GM23338 (cell line): ENCODE results near the gene RMI2. TPM values are rescaled to one million over a fixed set of nuclear protein-coding genes. Genes with fewer than 3 reads are reported as not detected.

Source experiments
- ATAC-seq: fragments of 200-7000 bp; cut with Tn5 transposase; 3 replicates; pipeline ENCODE4 v1.9.1; 2020
- DNase-seq: peaks from one replicate; pipeline ENCODE4 v3.0.0-alpha.2; 2015; ENCODE audit warnings: low spot score
- H2AFZ ChIP-seq: fragments of 200-600 bp; sonication (generic); 2 replicates; pipeline ENCODE4 v1.8.0; 2016; ENCODE audit warnings: antibody characterized with exemption, mild to moderate bottlenecking, moderate library complexity
- H3F3A ChIP-seq: fragments of 200-600 bp; sonication (generic); replicated peaks from 2 replicates; pipeline ENCODE4 v1.8.0; 2017; ENCODE audit warnings: antibody characterized with exemption, mixed run types, low read depth
- H3K27ac ChIP-seq: fragments of 200-600 bp; sonication (generic); 2 replicates; pipeline ENCODE4 v1.6.1; 2016; ENCODE audit warnings: low read depth
- H3K27me3 ChIP-seq: fragments of 200-600 bp; sonication (generic); 2 replicates; pipeline ENCODE4 v1.8.0; 2016; ENCODE audit warnings: mild to moderate bottlenecking, mixed run types, moderate library complexity; ENCODE audit not compliant: insufficient read depth
- H3K36me3 ChIP-seq: fragments of 200-600 bp; sonication (generic); 2 replicates; pipeline ENCODE4 v1.8.0; 2016; ENCODE audit warnings: mild to moderate bottlenecking; ENCODE audit not compliant: insufficient read depth
- H3K4me1 ChIP-seq: fragments of 200-600 bp; sonication (generic); 2 replicates; pipeline ENCODE4 v1.8.0; 2016; ENCODE audit warnings: mild to moderate bottlenecking, moderate library complexity; ENCODE audit not compliant: insufficient read depth
- H3K4me2 ChIP-seq: fragments of 200-600 bp; sonication (generic); 2 replicates; pipeline ENCODE4 v1.7.1; 2017; ENCODE audit warnings: mixed run types
- H3K4me3 ChIP-seq: fragments of 200-600 bp; sonication (generic); 2 replicates; pipeline ENCODE4 v1.6.1; 2016; ENCODE audit warnings: mixed run types
- H3K79me2 ChIP-seq: fragments of 200-600 bp; sonication (generic); replicated peaks from 2 replicates; pipeline ENCODE4 v1.8.0; 2017; ENCODE audit warnings: mild to moderate bottlenecking; ENCODE audit not compliant: insufficient read depth
- H3K9me2 ChIP-seq: fragments of 200-600 bp; sonication (generic); 2 replicates; pipeline ENCODE4 v1.8.0; 2017; ENCODE audit not compliant: insufficient read depth
- H4K20me1 ChIP-seq: fragments of 200-600 bp; sonication (generic); replicated peaks from 2 replicates; pipeline ENCODE4 v1.8.0; 2017; ENCODE audit warnings: mild to moderate bottlenecking; ENCODE audit not compliant: insufficient read depth
- H3K27ac Mint-ChIP-seq: 2 replicates; pipeline ENCODE4 v1.8.0; 2020; ENCODE audit warnings: inconsistent platforms, mild to moderate bottlenecking, moderate library complexity, mixed read lengths
- H3K27me3 Mint-ChIP-seq: 3 replicates; pipeline ENCODE4 v1.8.0; 2022; ENCODE audit warnings: low read depth, mild to moderate bottlenecking, moderate library complexity, mixed read lengths, inconsistent platforms; ENCODE audit not compliant: insufficient read depth, poor library complexity
- H3K36me3 Mint-ChIP-seq: 3 replicates; pipeline ENCODE4 v1.8.0; 2021; ENCODE audit warnings: low read depth, mild to moderate bottlenecking, inconsistent platforms, moderate library complexity, mixed read lengths
- H3K4me1 Mint-ChIP-seq: 3 replicates; pipeline ENCODE4 v1.8.0; 2020; ENCODE audit warnings: mild to moderate bottlenecking, inconsistent platforms, mixed read lengths
- H3K4me3 Mint-ChIP-seq: 3 replicates; pipeline ENCODE4 v1.8.0; 2021; ENCODE audit warnings: moderate library complexity, mild to moderate bottlenecking, inconsistent platforms, mixed read lengths
- H3K9me3 Mint-ChIP-seq: 3 replicates; pipeline ENCODE4 v1.8.0; 2020; ENCODE audit warnings: moderate library complexity, mild to moderate bottlenecking, inconsistent platforms, mixed read lengths
- CREB1 ChIP-seq: fragments of 250-450 bp; sonication (Bioruptor Pico); IDR thresholded peaks from 2 replicates; pipeline ENCODE4 v1.5.0; 2020; ENCODE audit warnings: low read depth, mild to moderate bottlenecking, moderate library complexity
- EZH2 ChIP-seq: fragments of 200-600 bp; sonication (generic); IDR thresholded peaks from one replicate; pipeline ENCODE4 v1.8.0; 2017; ENCODE audit warnings: antibody characterized with exemption, mild to moderate bottlenecking, low read depth; ENCODE audit not compliant: unreplicated experiment
- JUNB ChIP-seq: IDR thresholded peaks from one replicate; pipeline ENCODE4 v1.6.1; 2016; ENCODE audit warnings: antibody characterized with exemption; ENCODE audit not compliant: unreplicated experiment
- NANOG ChIP-seq: IDR thresholded peaks from 2 replicates; pipeline ENCODE4 v1.6.1; 2016; ENCODE audit warnings: antibody characterized with exemption, borderline replicate concordance
- POLR2AphosphoS5 ChIP-seq: IDR thresholded peaks from 2 replicates; pipeline ENCODE4 v1.6.1; 2016; ENCODE audit warnings: antibody characterized with exemption, low read depth
- ZNF114 ChIP-seq: fragments of 250-450 bp; sonication (Bioruptor Pico); IDR thresholded peaks from 2 replicates; pipeline ENCODE4 v1.5.0; 2020; ENCODE audit warnings: mild to moderate bottlenecking, moderate library complexity
- ZNF331 ChIP-seq: fragments of 250-450 bp; sonication (Bioruptor Pico); IDR thresholded peaks from 2 replicates; pipeline ENCODE4 v1.5.0; 2020; ENCODE audit warnings: low read depth, mild to moderate bottlenecking, moderate library complexity
- polyA plus RNA-seq: library from polyadenylated mRNA; unstranded; fragments of >200 nt; fragmentation: Nextera tagmentation; extraction: Ambion mirVana; gene quantifications from 2 replicates; pipeline ENCODE4 v1.2.1, GENCODE V29; 2016
- total RNA-seq: library from RNA; depleted of rRNA; stranded (reverse); fragments of >200 nt; shearing (Covaris generic); gene quantifications from 2 replicates; pipeline ENCODE4 v1.2.3, GENCODE V29; 2014
- TF ChIP-seq, protein P1 (sequence below): fragments of 250-450 bp; sonication (Bioruptor Pico); IDR thresholded peaks from 2 replicates; pipeline ENCODE4 v1.5.0; 2020; ENCODE audit warnings: mild to moderate bottlenecking, moderate library complexity
- TF ChIP-seq, protein P2 (sequence below), 2 experiments: fragments of 200-600 bp in 1 of 2; sonication (generic) in 1 of 2; conservative IDR thresholded peaks; 2 replicates each; pipeline versions ENCODE4 v1.5.1 to v1.6.1; 2016 to 2017; ENCODE audit warnings: antibody characterized with exemption in 2 of 2, low read depth in 2 of 2, mild to moderate bottlenecking in 2 of 2, moderate library complexity in 1 of 2
- TF ChIP-seq, protein P3 (sequence below): IDR thresholded peaks from one replicate; pipeline ENCODE4 v1.6.1; 2018; ENCODE audit warnings: antibody characterized with exemption; ENCODE audit not compliant: unreplicated experiment
- TF ChIP-seq, protein P4 (sequence below): IDR thresholded peaks from 2 replicates; pipeline ENCODE4 v1.6.1; 2016; ENCODE audit warnings: antibody characterized with exemption

RMI2 gene
- total and polyA plus RNA-seq, 2 experiments from 2014 or later = 98.2 to 108 TPM

DNA sequence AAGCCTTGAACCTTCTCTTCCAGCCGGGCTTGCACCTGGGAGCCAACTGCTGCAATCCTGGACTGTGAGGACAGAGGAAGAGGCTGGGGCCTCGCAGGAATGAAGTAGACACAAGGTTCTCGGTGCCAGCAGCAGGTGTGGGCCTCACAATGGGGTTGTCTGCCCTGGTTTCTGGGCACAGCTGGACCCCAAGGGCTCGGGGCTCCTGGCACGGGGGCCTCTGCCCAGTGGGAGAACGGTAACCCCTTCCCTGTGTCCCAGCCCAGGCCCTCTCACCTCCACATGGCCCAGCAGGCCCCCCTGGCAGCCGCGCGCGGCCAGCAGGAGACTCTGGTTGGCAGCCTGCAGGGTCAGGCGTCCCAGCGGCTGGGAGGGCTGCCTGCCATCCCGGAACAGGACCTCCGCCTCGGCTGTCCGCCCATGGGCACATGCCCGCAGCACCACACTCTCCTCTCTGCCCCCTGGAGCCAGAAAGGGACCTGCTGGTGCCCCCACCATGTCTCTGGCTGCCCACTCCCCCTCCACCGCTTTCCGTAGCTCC is 46.9 kb downstream of the RMI2 start:
- ATAC-seq (no peak), DNase-seq (no peak)
- Histone ChIP-seq H3K27ac (no peak overlapping the region), H2AFZ (no peak overlapping the region), H3K79me2 (no peaks in the 10 kb centered on the region), H4K20me1 (no peaks in the 10 kb centered on the region), H3K4me3 (no peak overlapping the region), H3K4me2 (no peak overlapping the region), H3K36me3 (no peaks in the 10 kb centered on the region), H3K4me1 (peaks cover 12% of the 10 kb centered on the region), H3F3A (peaks cover 14% of the 10 kb centered on the region; the same call in 1 of the 2 replicates), H3K9me2 (no peaks in the 10 kb centered on the region), H3K27me3 (no peaks in the 10 kb centered on the region)
- Mint-ChIP-seq H3K4me3 (no peak overlapping the region), H3K4me1 (peaks cover 39% of the 10 kb centered on the region), H3K36me3 (no peaks in the 10 kb centered on the region), H3K9me3 (no peaks in the 10 kb centered on the region; the same call in 2 of the 3 replicates), H3K27ac (no peak overlapping the region), H3K27me3 (peaks cover 20% of the 10 kb centered on the region)
- TF ChIP-seq CREB1 (CRISPR knock-in tag) = no peak
- TF ChIP-seq EZH2 = no peak
- no peak for TF ChIP-seq ZNF114 (CRISPR knock-in tag)
- TF ChIP-seq, protein P1, sequence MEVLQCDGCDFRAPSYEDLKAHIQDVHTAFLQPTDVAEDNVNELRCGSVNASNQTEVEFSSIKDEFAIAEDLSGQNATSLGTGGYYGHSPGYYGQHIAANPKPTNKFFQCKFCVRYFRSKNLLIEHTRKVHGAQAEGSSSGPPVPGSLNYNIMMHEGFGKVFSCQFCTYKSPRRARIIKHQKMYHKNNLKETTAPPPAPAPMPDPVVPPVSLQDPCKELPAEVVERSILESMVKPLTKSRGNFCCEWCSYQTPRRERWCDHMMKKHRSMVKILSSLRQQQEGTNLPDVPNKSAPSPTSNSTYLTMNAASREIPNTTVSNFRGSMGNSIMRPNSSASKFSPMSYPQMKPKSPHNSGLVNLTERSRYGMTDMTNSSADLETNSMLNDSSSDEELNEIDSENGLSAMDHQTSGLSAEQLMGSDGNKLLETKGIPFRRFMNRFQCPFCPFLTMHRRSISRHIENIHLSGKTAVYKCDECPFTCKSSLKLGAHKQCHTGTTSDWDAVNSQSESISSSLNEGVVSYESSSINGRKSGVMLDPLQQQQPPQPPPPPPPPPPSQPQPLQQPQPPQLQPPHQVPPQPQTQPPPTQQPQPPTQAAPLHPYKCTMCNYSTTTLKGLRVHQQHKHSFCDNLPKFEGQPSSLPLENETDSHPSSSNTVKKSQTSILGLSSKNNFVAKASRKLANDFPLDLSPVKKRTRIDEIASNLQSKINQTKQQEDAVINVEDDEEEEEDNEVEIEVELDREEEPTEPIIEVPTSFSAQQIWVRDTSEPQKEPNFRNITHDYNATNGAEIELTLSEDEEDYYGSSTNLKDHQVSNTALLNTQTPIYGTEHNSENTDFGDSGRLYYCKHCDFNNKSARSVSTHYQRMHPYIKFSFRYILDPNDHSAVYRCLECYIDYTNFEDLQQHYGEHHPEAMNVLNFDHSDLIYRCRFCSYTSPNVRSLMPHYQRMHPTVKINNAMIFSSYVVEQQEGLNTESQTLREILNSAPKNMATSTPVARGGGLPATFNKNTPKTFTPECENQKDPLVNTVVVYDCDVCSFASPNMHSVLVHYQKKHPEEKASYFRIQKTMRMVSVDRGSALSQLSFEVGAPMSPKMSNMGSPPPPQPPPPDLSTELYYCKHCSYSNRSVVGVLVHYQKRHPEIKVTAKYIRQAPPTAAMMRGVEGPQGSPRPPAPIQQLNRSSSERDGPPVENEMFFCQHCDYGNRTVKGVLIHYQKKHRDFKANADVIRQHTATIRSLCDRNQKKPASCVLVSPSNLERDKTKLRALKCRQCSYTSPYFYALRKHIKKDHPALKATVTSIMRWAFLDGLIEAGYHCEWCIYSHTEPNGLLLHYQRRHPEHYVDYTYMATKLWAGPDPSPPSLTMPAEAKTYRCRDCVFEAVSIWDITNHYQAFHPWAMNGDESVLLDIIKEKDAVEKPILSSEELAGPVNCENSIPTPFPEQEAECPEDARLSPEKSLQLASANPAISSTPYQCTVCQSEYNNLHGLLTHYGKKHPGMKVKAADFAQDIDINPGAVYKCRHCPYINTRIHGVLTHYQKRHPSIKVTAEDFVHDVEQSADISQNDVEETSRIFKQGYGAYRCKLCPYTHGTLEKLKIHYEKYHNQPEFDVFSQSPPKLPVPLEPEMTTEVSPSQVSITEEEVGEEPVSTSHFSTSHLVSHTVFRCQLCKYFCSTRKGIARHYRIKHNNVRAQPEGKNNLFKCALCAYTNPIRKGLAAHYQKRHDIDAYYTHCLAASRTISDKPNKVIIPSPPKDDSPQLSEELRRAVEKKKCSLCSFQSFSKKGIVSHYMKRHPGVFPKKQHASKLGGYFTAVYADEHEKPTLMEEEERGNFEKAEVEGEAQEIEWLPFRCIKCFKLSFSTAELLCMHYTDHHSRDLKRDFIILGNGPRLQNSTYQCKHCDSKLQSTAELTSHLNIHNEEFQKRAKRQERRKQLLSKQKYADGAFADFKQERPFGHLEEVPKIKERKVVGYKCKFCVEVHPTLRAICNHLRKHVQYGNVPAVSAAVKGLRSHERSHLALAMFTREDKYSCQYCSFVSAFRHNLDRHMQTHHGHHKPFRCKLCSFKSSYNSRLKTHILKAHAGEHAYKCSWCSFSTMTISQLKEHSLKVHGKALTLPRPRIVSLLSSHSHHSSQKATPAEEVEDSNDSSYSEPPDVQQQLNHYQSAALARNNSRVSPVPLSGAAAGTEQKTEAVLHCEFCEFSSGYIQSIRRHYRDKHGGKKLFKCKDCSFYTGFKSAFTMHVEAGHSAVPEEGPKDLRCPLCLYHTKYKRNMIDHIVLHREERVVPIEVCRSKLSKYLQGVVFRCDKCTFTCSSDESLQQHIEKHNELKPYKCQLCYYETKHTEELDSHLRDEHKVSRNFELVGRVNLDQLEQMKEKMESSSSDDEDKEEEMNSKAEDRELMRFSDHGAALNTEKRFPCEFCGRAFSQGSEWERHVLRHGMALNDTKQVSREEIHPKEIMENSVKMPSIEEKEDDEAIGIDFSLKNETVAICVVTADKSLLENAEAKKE (CRISPR knock-in tag) = no peak
- TF ChIP-seq, protein P2, sequence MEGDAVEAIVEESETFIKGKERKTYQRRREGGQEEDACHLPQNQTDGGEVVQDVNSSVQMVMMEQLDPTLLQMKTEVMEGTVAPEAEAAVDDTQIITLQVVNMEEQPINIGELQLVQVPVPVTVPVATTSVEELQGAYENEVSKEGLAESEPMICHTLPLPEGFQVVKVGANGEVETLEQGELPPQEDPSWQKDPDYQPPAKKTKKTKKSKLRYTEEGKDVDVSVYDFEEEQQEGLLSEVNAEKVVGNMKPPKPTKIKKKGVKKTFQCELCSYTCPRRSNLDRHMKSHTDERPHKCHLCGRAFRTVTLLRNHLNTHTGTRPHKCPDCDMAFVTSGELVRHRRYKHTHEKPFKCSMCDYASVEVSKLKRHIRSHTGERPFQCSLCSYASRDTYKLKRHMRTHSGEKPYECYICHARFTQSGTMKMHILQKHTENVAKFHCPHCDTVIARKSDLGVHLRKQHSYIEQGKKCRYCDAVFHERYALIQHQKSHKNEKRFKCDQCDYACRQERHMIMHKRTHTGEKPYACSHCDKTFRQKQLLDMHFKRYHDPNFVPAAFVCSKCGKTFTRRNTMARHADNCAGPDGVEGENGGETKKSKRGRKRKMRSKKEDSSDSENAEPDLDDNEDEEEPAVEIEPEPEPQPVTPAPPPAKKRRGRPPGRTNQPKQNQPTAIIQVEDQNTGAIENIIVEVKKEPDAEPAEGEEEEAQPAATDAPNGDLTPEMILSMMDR (conservative IDR thresholded peaks at IDR 0.05; ENCODE audit: low read depth in 2 of 2) = no peak
- TF ChIP-seq NANOG = no peak
- TF ChIP-seq POLR2AphosphoS5 = no peak
- TF ChIP-seq, protein P3, sequence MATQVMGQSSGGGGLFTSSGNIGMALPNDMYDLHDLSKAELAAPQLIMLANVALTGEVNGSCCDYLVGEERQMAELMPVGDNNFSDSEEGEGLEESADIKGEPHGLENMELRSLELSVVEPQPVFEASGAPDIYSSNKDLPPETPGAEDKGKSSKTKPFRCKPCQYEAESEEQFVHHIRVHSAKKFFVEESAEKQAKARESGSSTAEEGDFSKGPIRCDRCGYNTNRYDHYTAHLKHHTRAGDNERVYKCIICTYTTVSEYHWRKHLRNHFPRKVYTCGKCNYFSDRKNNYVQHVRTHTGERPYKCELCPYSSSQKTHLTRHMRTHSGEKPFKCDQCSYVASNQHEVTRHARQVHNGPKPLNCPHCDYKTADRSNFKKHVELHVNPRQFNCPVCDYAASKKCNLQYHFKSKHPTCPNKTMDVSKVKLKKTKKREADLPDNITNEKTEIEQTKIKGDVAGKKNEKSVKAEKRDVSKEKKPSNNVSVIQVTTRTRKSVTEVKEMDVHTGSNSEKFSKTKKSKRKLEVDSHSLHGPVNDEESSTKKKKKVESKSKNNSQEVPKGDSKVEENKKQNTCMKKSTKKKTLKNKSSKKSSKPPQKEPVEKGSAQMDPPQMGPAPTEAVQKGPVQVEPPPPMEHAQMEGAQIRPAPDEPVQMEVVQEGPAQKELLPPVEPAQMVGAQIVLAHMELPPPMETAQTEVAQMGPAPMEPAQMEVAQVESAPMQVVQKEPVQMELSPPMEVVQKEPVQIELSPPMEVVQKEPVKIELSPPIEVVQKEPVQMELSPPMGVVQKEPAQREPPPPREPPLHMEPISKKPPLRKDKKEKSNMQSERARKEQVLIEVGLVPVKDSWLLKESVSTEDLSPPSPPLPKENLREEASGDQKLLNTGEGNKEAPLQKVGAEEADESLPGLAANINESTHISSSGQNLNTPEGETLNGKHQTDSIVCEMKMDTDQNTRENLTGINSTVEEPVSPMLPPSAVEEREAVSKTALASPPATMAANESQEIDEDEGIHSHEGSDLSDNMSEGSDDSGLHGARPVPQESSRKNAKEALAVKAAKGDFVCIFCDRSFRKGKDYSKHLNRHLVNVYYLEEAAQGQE = no peak
- no peak for TF ChIP-seq ZNF331 (CRISPR knock-in tag)
- no peak for TF ChIP-seq JUNB
- TF ChIP-seq, protein P4, sequence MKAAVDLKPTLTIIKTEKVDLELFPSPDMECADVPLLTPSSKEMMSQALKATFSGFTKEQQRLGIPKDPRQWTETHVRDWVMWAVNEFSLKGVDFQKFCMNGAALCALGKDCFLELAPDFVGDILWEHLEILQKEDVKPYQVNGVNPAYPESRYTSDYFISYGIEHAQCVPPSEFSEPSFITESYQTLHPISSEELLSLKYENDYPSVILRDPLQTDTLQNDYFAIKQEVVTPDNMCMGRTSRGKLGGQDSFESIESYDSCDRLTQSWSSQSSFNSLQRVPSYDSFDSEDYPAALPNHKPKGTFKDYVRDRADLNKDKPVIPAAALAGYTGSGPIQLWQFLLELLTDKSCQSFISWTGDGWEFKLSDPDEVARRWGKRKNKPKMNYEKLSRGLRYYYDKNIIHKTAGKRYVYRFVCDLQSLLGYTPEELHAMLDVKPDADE = no peak
